Jurkat, Clone E6-1 (cell line): Measurements from ENCODE around the gene CLTA.
A peak's percentile ranks its signal among the peaks of the same experiment; 100 is the strongest.
"Not testable (repeated sequence)": the region's sequence is repeated elsewhere in the genome, so short reads cannot be mapped to it uniquely, and the experiment has no call there.

Experiments used
- DNase-seq: peaks from one replicate; pipeline ENCODE4 v3.0.0-alpha.2; 2011; ENCODE audit warnings: low read depth, low spot score
- H3K4me3 ChIP-seq: 2 replicates; pipeline ENCODE4 v1.5.1; 2011; ENCODE audit warnings: mild to moderate bottlenecking, low read length, control low read depth, moderate library complexity

Gene CLTA

GRCh38 chr9:36154331-36154952 lies 36.3 kb upstream of the CLTA start:
- H3K4me3 ChIP-seq = no peak overlapping the region

GRCh38 chr9:36156116-36156515 lies 34.6 kb upstream of the CLTA start:
- DNase-seq = no peak

More at GRCh38 chr9:36154331-36154952, 36.3 kb upstream of the CLTA start:
- DNase-seq = no peak

GRCh38 chr9:36158122-36158521 lies 32.6 kb upstream of the CLTA start:
- no peak overlapping the region for H3K4me3 ChIP-seq
- no peak for DNase-seq

More at GRCh38 chr9:36156116-36156515, 34.6 kb upstream of the CLTA start:
- H3K4me3 ChIP-seq = no peak overlapping the region

GRCh38 chr9:36158917-36159316 lies 31.8 kb upstream of the CLTA start:
- no peak for DNase-seq
- H3K4me3 ChIP-seq = no peak overlapping the region

- DNase-seq, H3K4me3 ChIP-seq: not testable (repeated sequence)
These were observed 31.2 kb upstream of the CLTA start for GRCh38 chr9:36159509-36159908.

- DNase-seq, H3K4me3 ChIP-seq: not testable (repeated sequence)
These were observed 30.6 kb upstream of the CLTA start for GRCh38 chr9:36160126-36160525.

GRCh38 chr9:36161187-36161586 lies 29.5 kb upstream of the CLTA start:
- no peak for DNase-seq

GRCh38 chr9:36162211-36162738 lies 28.4 kb upstream of the CLTA start:
- DNase-seq = no peak
- no peak overlapping the region for H3K4me3 ChIP-seq

More at GRCh38 chr9:36161187-36161586, 29.5 kb upstream of the CLTA start:
- no peak overlapping the region for H3K4me3 ChIP-seq

- H3K4me3 ChIP-seq = no peak overlapping the region
- no peak for DNase-seq
These were observed 27.5 kb upstream of the CLTA start for GRCh38 chr9:36163049-36163785.

- H3K4me3 ChIP-seq = no peak overlapping the region
- no peak for DNase-seq
These were observed 26.9 kb upstream of the CLTA start for GRCh38 chr9:36163786-36164170.

GRCh38 chr9:36164372-36164771 lies 26.3 kb upstream of the CLTA start:
- no peak for DNase-seq
- H3K4me3 ChIP-seq = no peak overlapping the region

- DNase-seq = no peak
- H3K4me3 ChIP-seq = no peak overlapping the region
These were observed 25.7 kb upstream of the CLTA start for GRCh38 chr9:36164989-36165388.

GRCh38 chr9:36165826-36166167 lies 24.9 kb upstream of the CLTA start:
- no peak overlapping the region for H3K4me3 ChIP-seq
- no peak for DNase-seq

GRCh38 chr9:36166168-36166927 lies 24.4 kb upstream of the CLTA start:
- DNase-seq = peak; percentile 35
- peak overlapping the region; percentile 53 for H3K4me3 ChIP-seq

- DNase-seq = no peak
- H3K4me3 ChIP-seq = no peak within 1 kb of the TSS
These were observed 21.6 kb upstream of the CLTA start, which contains the start of gene CCIN for GRCh38 chr9:36169166-36169565. Gene CCIN (plus strand): TSS chr9:36169388. CDS start chr9:36169503, 115 bp downstream.

GRCh38 chr9:36169708-36170107 lies 21.0 kb upstream of the CLTA start:
- no peak overlapping the region for H3K4me3 ChIP-seq
- no peak for DNase-seq

GRCh38 chr9:36170531-36170930 lies 20.2 kb upstream of the CLTA start:
- no peak overlapping the region for H3K4me3 ChIP-seq
- no peak for DNase-seq

- no peak overlapping the region for H3K4me3 ChIP-seq
- no peak for DNase-seq
These were observed 16.9 kb upstream of the CLTA start for GRCh38 chr9:36173861-36174260.

GRCh38 chr9:36174271-36174670 lies 16.4 kb upstream of the CLTA start:
- H3K4me3 ChIP-seq = no peak overlapping the region
- DNase-seq = no peak

GRCh38 chr9:36174731-36175130 lies 16.0 kb upstream of the CLTA start:
- no peak for DNase-seq
- no peak overlapping the region for H3K4me3 ChIP-seq
